ENCODE results near the gene CEACAM5. TPM values are rescaled to one million over a fixed set of nuclear protein-coding genes. Genes with fewer than 3 reads are reported as not detected.

CEACAM5 gene
- total and polyA plus RNA-seq, 4 donors = 0.02 TPM; not detected in 3

GRCh38 chr19:41740415-41741243 lies 32.2 kb downstream of the CEACAM5 start:
- TF ChIP-seq TAF1 (conservative IDR thresholded peaks at IDR 0.05) (no peak), YY1 (IDR thresholded peaks at IDR 0.05) (no peak), HNF4A (conservative IDR thresholded peaks at IDR 0.05) (no peak), FOXA2 (IDR thresholded peaks at IDR 0.05) (no peak), CTCF (IDR thresholded peaks at IDR 0.05; ENCODE audit: low read depth, low read length, missing input control) (no peak), HNF4G (IDR thresholded peaks at IDR 0.05) (no peak), JUND (IDR thresholded peaks at IDR 0.05) (no peak), RAD21 (IDR thresholded peaks at IDR 0.05) (no peak), FOXA1 (IDR thresholded peaks at IDR 0.05) (no peak), NR2F2 (IDR thresholded peaks at IDR 0.05) (no peak), SP1 (IDR thresholded peaks at IDR 0.05) (no peak)
- TF ChIP-seq, protein P1, sequence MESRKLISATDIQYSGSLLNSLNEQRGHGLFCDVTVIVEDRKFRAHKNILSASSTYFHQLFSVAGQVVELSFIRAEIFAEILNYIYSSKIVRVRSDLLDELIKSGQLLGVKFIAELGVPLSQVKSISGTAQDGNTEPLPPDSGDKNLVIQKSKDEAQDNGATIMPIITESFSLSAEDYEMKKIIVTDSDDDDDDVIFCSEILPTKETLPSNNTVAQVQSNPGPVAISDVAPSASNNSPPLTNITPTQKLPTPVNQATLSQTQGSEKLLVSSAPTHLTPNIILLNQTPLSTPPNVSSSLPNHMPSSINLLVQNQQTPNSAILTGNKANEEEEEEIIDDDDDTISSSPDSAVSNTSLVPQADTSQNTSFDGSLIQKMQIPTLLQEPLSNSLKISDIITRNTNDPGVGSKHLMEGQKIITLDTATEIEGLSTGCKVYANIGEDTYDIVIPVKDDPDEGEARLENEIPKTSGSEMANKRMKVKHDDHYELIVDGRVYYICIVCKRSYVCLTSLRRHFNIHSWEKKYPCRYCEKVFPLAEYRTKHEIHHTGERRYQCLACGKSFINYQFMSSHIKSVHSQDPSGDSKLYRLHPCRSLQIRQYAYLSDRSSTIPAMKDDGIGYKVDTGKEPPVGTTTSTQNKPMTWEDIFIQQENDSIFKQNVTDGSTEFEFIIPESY (IDR thresholded peaks at IDR 0.05) = no peak
- TF ChIP-seq, protein P2, sequence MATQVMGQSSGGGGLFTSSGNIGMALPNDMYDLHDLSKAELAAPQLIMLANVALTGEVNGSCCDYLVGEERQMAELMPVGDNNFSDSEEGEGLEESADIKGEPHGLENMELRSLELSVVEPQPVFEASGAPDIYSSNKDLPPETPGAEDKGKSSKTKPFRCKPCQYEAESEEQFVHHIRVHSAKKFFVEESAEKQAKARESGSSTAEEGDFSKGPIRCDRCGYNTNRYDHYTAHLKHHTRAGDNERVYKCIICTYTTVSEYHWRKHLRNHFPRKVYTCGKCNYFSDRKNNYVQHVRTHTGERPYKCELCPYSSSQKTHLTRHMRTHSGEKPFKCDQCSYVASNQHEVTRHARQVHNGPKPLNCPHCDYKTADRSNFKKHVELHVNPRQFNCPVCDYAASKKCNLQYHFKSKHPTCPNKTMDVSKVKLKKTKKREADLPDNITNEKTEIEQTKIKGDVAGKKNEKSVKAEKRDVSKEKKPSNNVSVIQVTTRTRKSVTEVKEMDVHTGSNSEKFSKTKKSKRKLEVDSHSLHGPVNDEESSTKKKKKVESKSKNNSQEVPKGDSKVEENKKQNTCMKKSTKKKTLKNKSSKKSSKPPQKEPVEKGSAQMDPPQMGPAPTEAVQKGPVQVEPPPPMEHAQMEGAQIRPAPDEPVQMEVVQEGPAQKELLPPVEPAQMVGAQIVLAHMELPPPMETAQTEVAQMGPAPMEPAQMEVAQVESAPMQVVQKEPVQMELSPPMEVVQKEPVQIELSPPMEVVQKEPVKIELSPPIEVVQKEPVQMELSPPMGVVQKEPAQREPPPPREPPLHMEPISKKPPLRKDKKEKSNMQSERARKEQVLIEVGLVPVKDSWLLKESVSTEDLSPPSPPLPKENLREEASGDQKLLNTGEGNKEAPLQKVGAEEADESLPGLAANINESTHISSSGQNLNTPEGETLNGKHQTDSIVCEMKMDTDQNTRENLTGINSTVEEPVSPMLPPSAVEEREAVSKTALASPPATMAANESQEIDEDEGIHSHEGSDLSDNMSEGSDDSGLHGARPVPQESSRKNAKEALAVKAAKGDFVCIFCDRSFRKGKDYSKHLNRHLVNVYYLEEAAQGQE (IDR thresholded peaks at IDR 0.05) = no peak
- H3K27me3 ChIP-seq (ENCODE audit: control insufficient read depth in 4 of 4, insufficient read depth in 4 of 4, low read length in 3 of 4) = peaks cover 0 to 3% (median 3%) of the 10 kb centered on the region in 4 donors
- no peaks in the 10 kb centered on the region for H3K4me1 ChIP-seq (ENCODE audit: control insufficient read depth in 4 of 4, insufficient read depth in 4 of 4, low read length in 3 of 4)
- WGBS = 58% methylated on average over 5 of the region's 5 CpGs
- DNase-seq (ENCODE audit: low spot score) = no peak
- no peaks in the 10 kb centered on the region for H3K36me3 ChIP-seq (ENCODE audit: control insufficient read depth in 4 of 4, insufficient read depth in 3 of 4, low read depth in 1 of 4, low read length in 3 of 4)
- H3K9me3 ChIP-seq (ENCODE audit: control insufficient read depth in 4 of 4, low read length in 3 of 4) = no peaks in the 10 kb centered on the region
- no peak overlapping the region for H3K4me3 ChIP-seq (ENCODE audit: low read depth in 1 of 3, low read length in 3 of 3)
- no peak overlapping the region for H3K27ac ChIP-seq (ENCODE audit: low read depth in 1 of 2, low read length in 2 of 2)
- H3K9ac ChIP-seq (ENCODE audit: low read depth in 1 of 2, low read length in 2 of 2) = no peak overlapping the region

DNA sequence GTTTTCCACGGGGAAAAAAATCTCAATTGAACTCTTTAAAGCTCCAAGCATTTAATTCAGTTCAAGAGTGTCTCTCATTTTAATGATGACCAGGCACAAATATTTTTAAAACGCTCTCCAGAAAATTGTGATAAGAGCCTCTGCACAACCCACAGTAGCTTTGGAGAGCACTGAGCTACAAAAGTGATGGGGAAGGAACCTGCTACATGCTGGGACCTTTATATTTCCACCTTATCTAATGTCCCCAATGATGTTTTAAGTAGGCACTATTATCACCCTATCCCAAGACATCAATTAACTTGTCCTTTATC lies 32.8 kb downstream of the CEACAM5 start:
- Histone ChIP-seq H3K4me3 (ENCODE audit: low read depth in 1 of 3, low read length in 3 of 3) (no peak overlapping the region), H3K27ac (ENCODE audit: low read depth in 1 of 2, low read length in 2 of 2) (no peak overlapping the region), H3K9me3 (ENCODE audit: control insufficient read depth in 4 of 4, low read length in 3 of 4) (no peaks in the 10 kb centered on the region), H3K36me3 (ENCODE audit: control insufficient read depth in 4 of 4, insufficient read depth in 3 of 4, low read depth in 1 of 4, low read length in 3 of 4) (no peaks in the 10 kb centered on the region), H3K27me3 (ENCODE audit: control insufficient read depth in 4 of 4, insufficient read depth in 4 of 4, low read length in 3 of 4) (peaks cover 0 to 4% (median 3%) of the 10 kb centered on the region in 4 donors), H3K4me1 (ENCODE audit: control insufficient read depth in 4 of 4, insufficient read depth in 4 of 4, low read length in 3 of 4) (no peaks in the 10 kb centered on the region), H3K9ac (ENCODE audit: low read depth in 1 of 2, low read length in 2 of 2) (no peak overlapping the region)
- TF ChIP-seq TAF1 (conservative IDR thresholded peaks at IDR 0.05) (no peak), HNF4A (conservative IDR thresholded peaks at IDR 0.05) (no peak), FOXA1 (IDR thresholded peaks at IDR 0.05) (no peak), NR2F2 (IDR thresholded peaks at IDR 0.05) (no peak), SP1 (IDR thresholded peaks at IDR 0.05) (no peak), EGR1 (IDR thresholded peaks at IDR 0.05; ENCODE audit: low read depth in 2 of 2) (no peak), YY1 (IDR thresholded peaks at IDR 0.05) (no peak), JUND (IDR thresholded peaks at IDR 0.05) (no peak), CTCF (IDR thresholded peaks at IDR 0.05; ENCODE audit: low read depth, low read length, missing input control) (no peak)
- TF ChIP-seq, protein P3, sequence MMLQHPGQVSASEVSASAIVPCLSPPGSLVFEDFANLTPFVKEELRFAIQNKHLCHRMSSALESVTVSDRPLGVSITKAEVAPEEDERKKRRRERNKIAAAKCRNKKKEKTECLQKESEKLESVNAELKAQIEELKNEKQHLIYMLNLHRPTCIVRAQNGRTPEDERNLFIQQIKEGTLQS (IDR thresholded peaks at IDR 0.05) = no peak
- TF ChIP-seq, protein P1 (IDR thresholded peaks at IDR 0.05) = no peak
- TF ChIP-seq, protein P4, sequence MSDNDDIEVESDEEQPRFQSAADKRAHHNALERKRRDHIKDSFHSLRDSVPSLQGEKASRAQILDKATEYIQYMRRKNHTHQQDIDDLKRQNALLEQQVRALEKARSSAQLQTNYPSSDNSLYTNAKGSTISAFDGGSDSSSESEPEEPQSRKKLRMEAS (IDR thresholded peaks at IDR 0.05) = no peak
- 65% methylated on average over 2 of the region's 2 CpGs for WGBS
- no peak for DNase-seq (ENCODE audit: low spot score)
